ENCODE data around the gene STARD3. TPM values are rescaled to one million over a fixed set of nuclear protein-coding genes. Genes with fewer than 3 reads are reported as not detected.
A peak's percentile ranks its signal among the peaks of the same experiment; 100 is the strongest.

STARD3 gene
- total RNA-seq, 1 donor from 2014 or later, result 40.7 TPM

GRCh38 chr17:39617446-39618245 is 19.3 kb upstream of the STARD3 start:
- TF ChIP-seq, protein P1, sequence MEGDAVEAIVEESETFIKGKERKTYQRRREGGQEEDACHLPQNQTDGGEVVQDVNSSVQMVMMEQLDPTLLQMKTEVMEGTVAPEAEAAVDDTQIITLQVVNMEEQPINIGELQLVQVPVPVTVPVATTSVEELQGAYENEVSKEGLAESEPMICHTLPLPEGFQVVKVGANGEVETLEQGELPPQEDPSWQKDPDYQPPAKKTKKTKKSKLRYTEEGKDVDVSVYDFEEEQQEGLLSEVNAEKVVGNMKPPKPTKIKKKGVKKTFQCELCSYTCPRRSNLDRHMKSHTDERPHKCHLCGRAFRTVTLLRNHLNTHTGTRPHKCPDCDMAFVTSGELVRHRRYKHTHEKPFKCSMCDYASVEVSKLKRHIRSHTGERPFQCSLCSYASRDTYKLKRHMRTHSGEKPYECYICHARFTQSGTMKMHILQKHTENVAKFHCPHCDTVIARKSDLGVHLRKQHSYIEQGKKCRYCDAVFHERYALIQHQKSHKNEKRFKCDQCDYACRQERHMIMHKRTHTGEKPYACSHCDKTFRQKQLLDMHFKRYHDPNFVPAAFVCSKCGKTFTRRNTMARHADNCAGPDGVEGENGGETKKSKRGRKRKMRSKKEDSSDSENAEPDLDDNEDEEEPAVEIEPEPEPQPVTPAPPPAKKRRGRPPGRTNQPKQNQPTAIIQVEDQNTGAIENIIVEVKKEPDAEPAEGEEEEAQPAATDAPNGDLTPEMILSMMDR (conservative IDR thresholded peaks at IDR 0.05; ENCODE audit: low read depth, low read length), result no peak
- peak overlapping the region; percentile 72 for H3K4me3 ChIP-seq (ENCODE audit: low read depth, low read length)
- DNase-seq (ENCODE audit: low read depth), result no peak

- TF ChIP-seq, protein P1 (conservative IDR thresholded peaks at IDR 0.05; ENCODE audit: low read depth, low read length), result no peak
- peak overlapping the region; percentile 72 for H3K4me3 ChIP-seq (ENCODE audit: low read depth, low read length)
- no peak for DNase-seq (ENCODE audit: low read depth)
Measured at GRCh38 chr17:39618246-39618913, 18.6 kb upstream of the STARD3 start.

DNA sequence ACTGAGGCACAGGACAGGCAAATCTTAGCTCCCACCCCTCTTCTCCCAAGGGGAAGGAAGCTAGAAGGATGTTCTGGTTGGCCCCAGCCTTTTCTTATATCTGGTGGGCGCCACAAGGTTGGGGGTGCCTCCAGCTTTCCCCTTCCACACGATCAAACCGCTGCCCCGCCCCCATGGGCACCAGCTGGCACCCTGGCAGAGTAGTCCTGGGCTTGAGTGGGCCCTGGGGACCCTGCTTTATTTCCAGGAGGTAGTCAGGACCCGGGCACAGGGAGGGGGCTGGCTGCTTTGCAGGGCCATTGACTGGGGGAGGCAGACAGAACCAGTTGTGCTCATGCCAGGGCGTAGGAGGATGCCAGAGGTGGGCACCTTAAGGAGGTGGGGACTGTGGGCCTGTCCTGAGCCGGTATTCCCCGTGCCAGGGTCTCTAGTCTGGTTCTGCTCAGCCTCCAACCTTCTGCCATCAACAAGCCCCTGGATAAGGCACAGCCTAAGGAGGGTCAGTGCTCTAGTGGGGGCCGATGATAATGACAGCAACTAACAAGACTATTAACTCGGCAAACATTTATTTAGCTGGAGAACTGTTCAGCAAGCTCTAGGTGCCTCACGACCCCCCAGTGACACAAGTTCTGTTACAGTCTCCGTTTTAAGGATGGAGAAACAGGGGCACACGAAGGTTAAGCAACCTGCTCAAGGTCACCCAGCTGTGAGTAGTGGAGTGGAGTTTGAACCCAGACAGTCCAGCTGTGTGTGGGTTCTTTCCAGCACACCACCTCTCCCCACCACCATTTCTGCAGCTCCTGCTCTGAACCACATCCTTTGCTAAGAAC is 17.8 kb upstream of the STARD3 start:
- TF ChIP-seq, protein P1 (conservative IDR thresholded peaks at IDR 0.05; ENCODE audit: low read depth, low read length), result no peak
- H3K4me3 ChIP-seq (ENCODE audit: low read depth, low read length), result peak overlapping the region; percentile 72
- no peak for DNase-seq (ENCODE audit: low read depth)

GRCh38 chr17:39619786-39620101 is 17.2 kb upstream of the STARD3 start:
- H3K4me3 ChIP-seq (ENCODE audit: low read depth, low read length), result no peak overlapping the region
- DNase-seq (ENCODE audit: low read depth), result no peak
- TF ChIP-seq, protein P1 (conservative IDR thresholded peaks at IDR 0.05; ENCODE audit: low read depth, low read length), result no peak

- TF ChIP-seq, protein P1 (conservative IDR thresholded peaks at IDR 0.05; ENCODE audit: low read depth, low read length), result peak; percentile 100
- no peak overlapping the region for H3K4me3 ChIP-seq (ENCODE audit: low read depth, low read length)
- no peak for DNase-seq (ENCODE audit: low read depth)
Measured at GRCh38 chr17:39621523-39622379, 15.2 kb upstream of the STARD3 start.

DNA sequence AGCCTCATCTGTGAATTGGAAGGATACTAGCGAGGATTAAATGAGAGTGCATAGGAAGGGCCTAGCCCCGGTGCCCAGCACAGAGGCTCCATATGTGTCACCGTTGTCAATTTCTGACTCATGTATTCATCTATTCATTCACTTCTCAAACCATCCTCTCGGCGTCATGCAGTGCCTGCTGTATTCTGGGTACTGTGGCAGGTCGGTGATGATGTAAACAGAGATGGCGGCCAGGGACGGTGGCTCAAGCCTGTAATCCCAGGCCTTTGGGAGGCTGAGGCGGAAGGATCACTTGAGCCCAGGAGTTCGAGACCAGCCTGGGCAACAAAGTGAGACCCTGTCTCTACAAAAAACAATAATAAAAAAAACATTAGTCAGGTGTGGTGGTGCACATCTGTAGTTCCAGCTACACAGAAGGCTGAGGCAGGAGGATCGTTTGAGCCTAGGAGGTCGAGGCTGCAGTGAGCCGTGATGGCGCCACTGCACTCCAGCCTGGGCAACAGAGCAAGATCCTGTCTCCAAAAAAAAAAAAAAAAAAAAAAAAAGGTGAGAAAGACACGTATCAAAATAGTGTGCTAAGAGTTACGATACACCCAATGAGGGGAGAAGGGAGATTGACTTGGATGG is 14.5 kb upstream of the STARD3 start:
- TF ChIP-seq, protein P1 (conservative IDR thresholded peaks at IDR 0.05; ENCODE audit: low read depth, low read length), result no peak
- DNase-seq (ENCODE audit: low read depth), result no peak
- no peak overlapping the region for H3K4me3 ChIP-seq (ENCODE audit: low read depth, low read length)

All from epithelial cell of proximal tubule (primary cell).